NT2/D1 (cell line): ENCODE measurements around the gene LDHAL6B.

Source experiments
- SUZ12 ChIP-seq: IDR thresholded peaks from 2 replicates; pipeline ENCODE4 v1.6.1; 2011; ENCODE audit not compliant: insufficient read length, insufficient read depth; ENCODE audit errors: extremely low read depth
- YY1 ChIP-seq: IDR thresholded peaks from 2 replicates; pipeline ENCODE4 v1.6.1; 2011; ENCODE audit not compliant: insufficient read length, insufficient read depth
- ZNF274 ChIP-seq: IDR thresholded peaks from 2 replicates; pipeline ENCODE4 v1.6.1; 2011; ENCODE audit warnings: mild to moderate bottlenecking, low read depth, low read length

GRCh38 chr15:59242649-59243048 lies 36.0 kb downstream of the LDHAL6B start:
- TF ChIP-seq YY1 = no peak
- TF ChIP-seq SUZ12 = no peak
- no peak for TF ChIP-seq ZNF274
